ENCODE data around the gene PDSS2. TPM values are rescaled to one million over a fixed set of nuclear protein-coding genes. Genes with fewer than 3 reads are reported as not detected.
"Not testable (repeated sequence)": the region's sequence is repeated elsewhere in the genome, so short reads cannot be mapped to it uniquely, and the experiment has no call there.

Gene PDSS2
- total and polyA plus RNA-seq, 7 donors: 9.4 to 18.5 (median 11.1) TPM

DNA sequence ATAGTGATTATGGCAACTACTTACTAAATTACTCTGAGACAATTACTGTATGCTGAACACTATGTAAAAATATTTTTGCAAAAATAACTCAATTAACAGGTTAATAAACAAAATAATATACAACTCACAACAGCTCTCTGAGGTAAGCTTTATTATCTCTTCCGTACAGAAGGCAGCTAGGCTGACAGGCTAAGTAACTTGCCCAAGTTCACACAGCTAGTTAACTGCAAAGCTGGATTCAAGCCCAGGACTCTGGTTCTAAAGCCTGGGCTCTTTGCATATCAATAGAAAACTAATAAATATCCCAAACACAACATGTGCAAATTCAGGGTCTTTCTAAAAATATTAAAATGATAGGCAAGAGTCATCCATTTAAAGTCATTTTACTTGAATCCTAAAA lies 174.6 kb downstream of the PDSS2 start:
- H3K4me3 ChIP-seq: no peak overlapping the region
- DNase-seq: no peak
- no peaks in the 10 kb centered on the region for H3K27me3 ChIP-seq
- no peak for TF ChIP-seq CTCF (IDR thresholded peaks at IDR 0.05)
- TF ChIP-seq POLR2A (IDR thresholded peaks at IDR 0.05): no peak
- TF ChIP-seq POLR2AphosphoS5 (IDR thresholded peaks at IDR 0.05): no peak
- no peak for TF ChIP-seq EP300 (IDR thresholded peaks at IDR 0.05)
- H3K4me1 ChIP-seq: no peaks in the 10 kb centered on the region
- H3K27ac ChIP-seq: no peak overlapping the region
- H3K9me3 ChIP-seq: no peaks in the 10 kb centered on the region
- WGBS, 2 donors: 64 to 70% methylated on average over 1 of the region's 1 CpG
- intact Hi-C loops (cut with DNase I): no loop called here
- no peaks in the 10 kb centered on the region for H3K36me3 ChIP-seq

DNA sequence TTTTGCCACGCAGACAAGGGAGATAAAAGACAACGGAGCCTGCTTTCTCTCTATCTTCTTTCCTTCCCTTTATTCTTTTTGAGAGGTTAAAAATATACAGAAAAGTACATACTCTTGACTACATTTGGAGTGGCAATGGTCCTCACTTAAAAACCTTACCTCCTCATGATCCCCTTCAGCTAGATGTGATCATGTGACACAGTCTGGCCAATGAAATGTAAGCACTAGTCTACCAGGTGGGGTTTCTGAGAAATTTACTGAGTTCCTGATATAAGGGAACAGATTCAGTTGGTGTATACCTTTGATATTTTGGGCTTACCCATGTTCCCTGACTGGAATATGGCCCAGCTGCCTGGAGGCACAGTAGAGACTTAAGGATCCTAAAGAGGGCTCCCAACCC lies 178.6 kb downstream of the PDSS2 start:
- DNase-seq: no peak
- Histone ChIP-seq H3K36me3 (no peaks in the 10 kb centered on the region), H3K4me3 (no peak overlapping the region), H3K27ac (no peak overlapping the region), H3K4me1 (no peaks in the 10 kb centered on the region), H3K9me3 (no peaks in the 10 kb centered on the region), H3K27me3 (no peaks in the 10 kb centered on the region)
- whole genome bisulfite sequencing, 2 donors: 99% methylated on average over 2 of the region's 2 CpGs
- intact Hi-C loops (cut with DNase I): no loop called here
- TF ChIP-seq EP300 (IDR thresholded peaks at IDR 0.05) (no peak), POLR2AphosphoS5 (IDR thresholded peaks at IDR 0.05) (no peak), POLR2A (IDR thresholded peaks at IDR 0.05) (no peak), CTCF (IDR thresholded peaks at IDR 0.05) (no peak)

GRCh38 chr6:107280001-107280400 lies 179.4 kb downstream of the PDSS2 start:
- intact Hi-C loops (cut with DNase I); H3K36me3 ChIP-seq; H3K4me3 ChIP-seq; H3K4me1 ChIP-seq; DNase-seq; H3K9me3 ChIP-seq; H3K27ac ChIP-seq; H3K27me3 ChIP-seq: not testable (repeated sequence)
- 95 to 96% methylated on average over 7 of the region's 7 CpGs for WGBS, 2 donors

DNA sequence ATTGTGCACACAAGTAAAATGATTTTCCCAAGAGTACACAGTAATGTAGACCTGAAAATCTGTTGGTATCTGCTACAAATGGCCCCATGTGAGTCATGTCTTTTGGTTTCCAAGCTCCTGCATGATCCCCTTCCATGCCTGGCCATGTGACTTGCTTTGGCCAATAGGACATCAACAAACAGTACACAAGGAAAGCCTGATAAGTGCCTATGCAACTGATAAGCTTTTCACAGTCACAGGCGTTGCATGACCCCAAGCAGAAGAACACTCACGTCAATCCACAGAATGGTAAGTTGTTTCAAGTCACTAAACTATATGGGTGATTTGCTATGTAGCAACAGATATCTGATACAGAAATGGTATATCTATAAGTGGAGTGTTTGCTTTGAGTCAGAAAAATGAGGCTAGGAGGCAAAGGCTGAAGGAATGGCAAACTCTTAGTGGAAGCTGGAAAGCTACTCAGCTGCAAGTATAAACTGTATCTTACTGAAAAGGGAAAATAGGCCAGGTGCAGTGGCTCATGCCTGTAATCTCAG lies 184.0 kb downstream of the PDSS2 start:
- H3K27me3 ChIP-seq: no peaks in the 10 kb centered on the region
- no peak for DNase-seq
- H3K4me3 ChIP-seq: no peak overlapping the region
- peaks cover 0 to 5% (median 0%) of the 10 kb centered on the region in 4 donors for H3K36me3 ChIP-seq
- H3K27ac ChIP-seq: no peak overlapping the region
- TF ChIP-seq EP300 (IDR thresholded peaks at IDR 0.05) (no peak), POLR2AphosphoS5 (IDR thresholded peaks at IDR 0.05) (no peak), CTCF (IDR thresholded peaks at IDR 0.05) (no peak), POLR2A (IDR thresholded peaks at IDR 0.05) (no peak)
- H3K4me1 ChIP-seq: no peaks in the 10 kb centered on the region
- H3K9me3 ChIP-seq: no peaks in the 10 kb centered on the region
- 94 to 97% methylated on average over 2 of the region's 2 CpGs for WGBS, 2 donors
- intact Hi-C loops (cut with DNase I): no loop called here

DNA sequence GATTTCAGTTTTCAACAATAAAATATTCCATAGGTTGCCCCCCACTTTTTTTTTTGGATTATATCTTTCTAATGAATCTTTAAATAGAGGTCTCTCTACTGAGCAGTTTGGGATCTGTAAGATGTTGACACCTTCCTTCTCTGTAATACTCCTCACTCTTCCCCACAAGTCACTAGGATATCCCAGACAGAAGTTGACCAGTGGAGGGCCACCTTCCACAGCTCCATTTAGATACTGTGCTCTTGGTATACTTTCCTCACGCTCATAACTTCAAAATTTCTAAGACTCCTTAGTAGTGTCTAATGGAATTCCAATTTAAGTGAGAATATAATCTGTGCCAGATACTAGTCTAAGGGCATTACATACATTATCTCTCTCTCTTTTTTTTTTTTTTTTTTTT lies 185.1 kb downstream of the PDSS2 start:
- no peaks in the 10 kb centered on the region for H3K27me3 ChIP-seq
- TF ChIP-seq CTCF (IDR thresholded peaks at IDR 0.05) (no peak), POLR2A (IDR thresholded peaks at IDR 0.05) (no peak), POLR2AphosphoS5 (IDR thresholded peaks at IDR 0.05) (no peak), EP300 (IDR thresholded peaks at IDR 0.05) (no peak)
- intact Hi-C loops (cut with DNase I): no loop called here
- no peaks in the 10 kb centered on the region for H3K9me3 ChIP-seq
- DNase-seq: no peak
- H3K27ac ChIP-seq: no peak overlapping the region
- no peak overlapping the region for H3K4me3 ChIP-seq
- H3K36me3 ChIP-seq: peaks cover 0 to 5% (median 0%) of the 10 kb centered on the region in 4 donors
- WGBS, 2 donors: 95 to 97% methylated on average over 1 of the region's 1 CpG
- no peaks in the 10 kb centered on the region for H3K4me1 ChIP-seq
